ENCODE results near the gene TMEM132C.

Gene TMEM132C

GRCh38 chr12:128612150-128612850 lies 345.3 kb downstream of the TMEM132C start:
- Mint-ChIP-seq H3K27ac (no peak overlapping the region), H3K4me1 (no peaks in the 10 kb centered on the region), H3K9me3 (peaks cover 2% of the 10 kb centered on the region), H3K36me3 (no peaks in the 10 kb centered on the region), H3K27me3 (no peaks in the 10 kb centered on the region), H3K4me3 (no peak overlapping the region)
- CTCF ChIA-PET = no interaction called here
- DNase-seq = no peak

GRCh38 chr12:128613837-128614590 lies 347.0 kb downstream of the TMEM132C start:
- H3K9me3 Mint-ChIP-seq = no peaks in the 10 kb centered on the region
- DNase-seq = no peak
- H3K27ac Mint-ChIP-seq = no peak overlapping the region
- H3K4me3 Mint-ChIP-seq = no peak overlapping the region
- H3K36me3 Mint-ChIP-seq = no peaks in the 10 kb centered on the region
- H3K4me1 Mint-ChIP-seq = no peaks in the 10 kb centered on the region
- CTCF ChIA-PET = no interaction called here
- no peaks in the 10 kb centered on the region for H3K27me3 Mint-ChIP-seq

GRCh38 chr12:128617304-128617833 lies 350.4 kb downstream of the TMEM132C start:
- H3K27ac Mint-ChIP-seq = no peak overlapping the region
- H3K9me3 Mint-ChIP-seq = peaks cover 5% of the 10 kb centered on the region
- no peak overlapping the region for H3K4me3 Mint-ChIP-seq
- no peaks in the 10 kb centered on the region for H3K27me3 Mint-ChIP-seq
- CTCF ChIA-PET = no interaction called here
- no peaks in the 10 kb centered on the region for H3K4me1 Mint-ChIP-seq
- H3K36me3 Mint-ChIP-seq = no peaks in the 10 kb centered on the region
- no peak for DNase-seq

GRCh38 chr12:128619263-128619662 lies 352.3 kb downstream of the TMEM132C start:
- Mint-ChIP-seq H3K27ac (peak overlapping the region; percentile 28), H3K4me3 (no peak overlapping the region), H3K4me1 (no peaks in the 10 kb centered on the region), H3K27me3 (no peaks in the 10 kb centered on the region), H3K36me3 (no peaks in the 10 kb centered on the region), H3K9me3 (peaks cover 12% of the 10 kb centered on the region)
- CTCF ChIA-PET = no interaction called here
- no peak for DNase-seq

GRCh38 chr12:128621304-128621703 lies 354.3 kb downstream of the TMEM132C start:
- Mint-ChIP-seq H3K36me3 (no peaks in the 10 kb centered on the region), H3K9me3 (peaks cover 17% of the 10 kb centered on the region), H3K27ac (no peak overlapping the region), H3K27me3 (no peaks in the 10 kb centered on the region), H3K4me1 (no peaks in the 10 kb centered on the region), H3K4me3 (no peak overlapping the region)
- CTCF ChIA-PET = no interaction called here
- no peak for DNase-seq

GRCh38 chr12:128623748-128624147 lies 356.8 kb downstream of the TMEM132C start:
- Mint-ChIP-seq H3K36me3 (no peaks in the 10 kb centered on the region), H3K4me3 (no peak overlapping the region), H3K9me3 (peaks cover 25% of the 10 kb centered on the region), H3K27ac (no peak overlapping the region), H3K4me1 (no peaks in the 10 kb centered on the region), H3K27me3 (no peaks in the 10 kb centered on the region)
- no peak for DNase-seq
- CTCF ChIA-PET = no interaction called here

GRCh38 chr12:128626808-128627320 lies 359.9 kb downstream of the TMEM132C start:
- DNase-seq = no peak
- Mint-ChIP-seq H3K4me1 (no peaks in the 10 kb centered on the region), H3K36me3 (no peaks in the 10 kb centered on the region), H3K9me3 (peaks cover 20% of the 10 kb centered on the region), H3K27ac (no peak overlapping the region), H3K27me3 (no peaks in the 10 kb centered on the region), H3K4me3 (no peak overlapping the region)
- CTCF ChIA-PET = no interaction called here

GRCh38 chr12:128627659-128628058 lies 360.7 kb downstream of the TMEM132C start:
- Mint-ChIP-seq H3K4me1 (no peaks in the 10 kb centered on the region), H3K27me3 (no peaks in the 10 kb centered on the region), H3K36me3 (no peaks in the 10 kb centered on the region), H3K27ac (no peak overlapping the region), H3K4me3 (no peak overlapping the region), H3K9me3 (peaks cover 20% of the 10 kb centered on the region)
- CTCF ChIA-PET = no interaction called here
- no peak for DNase-seq

- Mint-ChIP-seq H3K4me1 (no peaks in the 10 kb centered on the region), H3K27me3 (no peaks in the 10 kb centered on the region), H3K4me3 (no peak overlapping the region), H3K27ac (no peak overlapping the region), H3K36me3 (no peaks in the 10 kb centered on the region), H3K9me3 (peaks cover 13% of the 10 kb centered on the region)
- no peak for DNase-seq
- CTCF ChIA-PET = no interaction called here
These were observed 363.0 kb downstream of the TMEM132C start for GRCh38 chr12:128629979-128630378.

- CTCF ChIA-PET = no interaction called here
- Mint-ChIP-seq H3K27ac (no peak overlapping the region), H3K27me3 (no peaks in the 10 kb centered on the region)
These were observed 371.0 kb downstream of the TMEM132C start for GRCh38 chr12:128637642-128638606.

GRCh38 chr12:128639089-128639488 lies 372.1 kb downstream of the TMEM132C start:
- no peaks in the 10 kb centered on the region for H3K4me1 Mint-ChIP-seq
- H3K9me3 Mint-ChIP-seq = peaks cover 3% of the 10 kb centered on the region
- CTCF ChIA-PET = no interaction called here

More at GRCh38 chr12:128637642-128638606, 371.0 kb downstream of the TMEM132C start:
- Mint-ChIP-seq H3K36me3 (no peaks in the 10 kb centered on the region), H3K4me1 (no peaks in the 10 kb centered on the region), H3K9me3 (peaks cover 3% of the 10 kb centered on the region), H3K4me3 (no peak overlapping the region)
- no peak for DNase-seq

GRCh38 chr12:128643155-128643554 lies 376.2 kb downstream of the TMEM132C start:
- Mint-ChIP-seq H3K9me3 (peaks cover 19% of the 10 kb centered on the region), H3K27ac (no peak overlapping the region), H3K36me3 (no peaks in the 10 kb centered on the region), H3K4me3 (no peak overlapping the region), H3K27me3 (no peaks in the 10 kb centered on the region), H3K4me1 (no peaks in the 10 kb centered on the region)
- CTCF ChIA-PET = interaction anchor here (0.5 kb wide), 1 partner anchor 111 kb away, joined by 3 read pairs; no protein-coding TSS in a partner anchor
- DNase-seq = no peak

More at GRCh38 chr12:128639089-128639488, 372.1 kb downstream of the TMEM132C start:
- H3K36me3 Mint-ChIP-seq = no peaks in the 10 kb centered on the region
- no peaks in the 10 kb centered on the region for H3K27me3 Mint-ChIP-seq
- H3K4me3 Mint-ChIP-seq = no peak overlapping the region
- DNase-seq = no peak
- no peak overlapping the region for H3K27ac Mint-ChIP-seq

- peaks cover 22% of the 10 kb centered on the region for H3K9me3 Mint-ChIP-seq
- H3K4me3 Mint-ChIP-seq = no peak overlapping the region
- no peak overlapping the region for H3K27ac Mint-ChIP-seq
- no peaks in the 10 kb centered on the region for H3K27me3 Mint-ChIP-seq
- CTCF ChIA-PET = interaction anchor here (0.7 to 1.1 kb wide), 3 partner anchors 1269 to 1369 kb away, joined by 3 to 4 read pairs (median 4); no protein-coding TSS in a partner anchor
- no peaks in the 10 kb centered on the region for H3K36me3 Mint-ChIP-seq
- peak; percentile 31 for DNase-seq
- no peaks in the 10 kb centered on the region for H3K4me1 Mint-ChIP-seq
These were observed 377.8 kb downstream of the TMEM132C start for GRCh38 chr12:128644664-128645296.

Measured in activated naive CD4-positive, alpha-beta T cell treated with anti-CD3 and anti-CD28 coated beads, Interleukin-2, amount 10 ng/mL, durations not matched to agents 7 days and 5 days (primary cell).